Loucy (cell line): Measurements from ENCODE around the gene SRRM1.

Experiments used
- CTCF ChIP-seq: fragments of 200-600 bp; sonication (generic); conservative IDR thresholded peaks from 2 replicates; pipeline ENCODE4 v1.5.1; 2014; ENCODE audit warnings: mild to moderate bottlenecking, antibody characterized with exemption, low read length
- EZH2phosphoT487 ChIP-seq: fragments of 200-600 bp; IDR thresholded peaks from 2 replicates; pipeline ENCODE4 v1.6.1; 2018; ENCODE audit warnings: antibody characterized with exemption, mild to moderate bottlenecking, moderate library complexity, borderline replicate concordance

- TF ChIP-seq CTCF, result no peak
- TF ChIP-seq EZH2phosphoT487, result no peak
Observed at GRCh38 chr1:24606296-24606605, 36.9 kb upstream of the SRRM1 start.
